ENCODE data around the gene PAGE4.

DNA sequence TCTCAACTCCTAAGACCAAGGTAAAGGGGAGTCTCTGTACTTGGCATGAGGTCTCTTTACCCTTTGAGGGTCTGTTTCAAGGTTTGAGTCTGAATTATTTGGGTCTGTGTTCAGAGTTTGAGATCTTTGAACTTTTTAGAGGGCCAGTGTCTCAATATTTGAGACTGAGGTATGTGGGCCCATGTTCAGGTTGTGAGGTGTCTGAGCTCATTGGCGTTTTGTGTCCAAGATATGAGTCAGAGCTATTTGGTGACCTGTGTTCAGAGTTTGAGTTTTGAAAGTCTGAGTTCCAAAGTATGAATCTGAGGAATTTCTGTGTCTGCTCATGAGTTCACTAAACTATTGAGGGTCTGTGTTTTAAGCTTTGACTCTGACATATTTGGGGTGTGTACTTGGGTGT lies 36.7 kb upstream of the PAGE4 start:
- TF ChIP-seq, protein P1, sequence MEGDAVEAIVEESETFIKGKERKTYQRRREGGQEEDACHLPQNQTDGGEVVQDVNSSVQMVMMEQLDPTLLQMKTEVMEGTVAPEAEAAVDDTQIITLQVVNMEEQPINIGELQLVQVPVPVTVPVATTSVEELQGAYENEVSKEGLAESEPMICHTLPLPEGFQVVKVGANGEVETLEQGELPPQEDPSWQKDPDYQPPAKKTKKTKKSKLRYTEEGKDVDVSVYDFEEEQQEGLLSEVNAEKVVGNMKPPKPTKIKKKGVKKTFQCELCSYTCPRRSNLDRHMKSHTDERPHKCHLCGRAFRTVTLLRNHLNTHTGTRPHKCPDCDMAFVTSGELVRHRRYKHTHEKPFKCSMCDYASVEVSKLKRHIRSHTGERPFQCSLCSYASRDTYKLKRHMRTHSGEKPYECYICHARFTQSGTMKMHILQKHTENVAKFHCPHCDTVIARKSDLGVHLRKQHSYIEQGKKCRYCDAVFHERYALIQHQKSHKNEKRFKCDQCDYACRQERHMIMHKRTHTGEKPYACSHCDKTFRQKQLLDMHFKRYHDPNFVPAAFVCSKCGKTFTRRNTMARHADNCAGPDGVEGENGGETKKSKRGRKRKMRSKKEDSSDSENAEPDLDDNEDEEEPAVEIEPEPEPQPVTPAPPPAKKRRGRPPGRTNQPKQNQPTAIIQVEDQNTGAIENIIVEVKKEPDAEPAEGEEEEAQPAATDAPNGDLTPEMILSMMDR (CRISPR knock-in tag; IDR thresholded peaks at IDR 0.05) = no peak
- TF ChIP-seq PHF8 (CRISPR knock-in tag; IDR thresholded peaks at IDR 0.05) (no peak), ZNF546 (CRISPR knock-in tag; conservative IDR thresholded peaks at IDR 0.05) (no peak), BHLHE40 (IDR thresholded peaks at IDR 0.05; ENCODE audit: low read length) (no peak)
